HepG2 (cell line): ENCODE data around the gene SGK1. TPM values are rescaled to one million over a fixed set of nuclear protein-coding genes. Genes with fewer than 3 reads are reported as not detected.

Experiments
- AHDC1 ChIP-seq: sonication (generic); formaldehyde crosslinking; IDR thresholded peaks from 2 replicates; pipeline ENCODE4 v1.5.1; 2020; ENCODE audit warnings: mild to moderate bottlenecking, missing genetic modification reagents, borderline replicate concordance
- FOXA3 ChIP-seq: IDR thresholded peaks from 2 replicates; pipeline ENCODE4 v1.6.1; 2016; ENCODE audit warnings: missing genetic modification reagents, missing compliant biosample characterization
- NKX3-1 ChIP-seq: sonication (generic); formaldehyde crosslinking; IDR thresholded peaks from 2 replicates; pipeline ENCODE4 v1.5.0; 2020; ENCODE audit warnings: missing genetic modification reagents
- PHF8 ChIP-seq: sonication (generic); formaldehyde crosslinking; IDR thresholded peaks from 2 replicates; pipeline ENCODE4 v1.5.0; 2020; ENCODE audit warnings: missing genetic modification reagents
- ZNF512B ChIP-seq: sonication (generic); formaldehyde crosslinking; IDR thresholded peaks from 2 replicates; pipeline ENCODE4 v1.5.1; 2020; ENCODE audit warnings: missing genetic modification reagents, mild to moderate bottlenecking, borderline replicate concordance
- ZNF800 ChIP-seq: sonication (generic); formaldehyde crosslinking; IDR thresholded peaks from 2 replicates; pipeline ENCODE4 v1.4.0; 2020; ENCODE audit warnings: missing genetic modification reagents
- polyA plus RNA-seq, 8 experiments: library from polyadenylated mRNA; depleted of rRNA in 3 of 8; stranded (reverse) in 7 of 8; unstranded in 1 of 8; fragments of >200 nt; fragmentation: Illumina TruSeq in 4 of 8; extraction: Trizol in 4 of 8; gene quantifications; 2 replicates each; pipeline versions ENCODE4 v1.2.1 to v1.2.3, GENCODE V29; 2011 to 2016; ENCODE audit warnings: low read depth in 4 of 8, missing spikeins in 1 of 8, mixed read lengths in 1 of 8; ENCODE audit not compliant: insufficient read depth in 1 of 8
- total RNA-seq, 5 experiments: library from RNA; depleted of rRNA; stranded (reverse); fragments of >200 nt; fragmentation: Illumina TruSeq; extraction: Trizol; gene quantifications; 2 replicates each; pipeline ENCODE4 v1.2.3, GENCODE V29; 2016; ENCODE audit warnings: low read depth in 1 of 5
- TF ChIP-seq, protein P1 (sequence below): IDR thresholded peaks from 2 replicates; pipeline ENCODE4 v1.6.1; 2016; ENCODE audit warnings: low read depth

The SGK1 gene
- total and polyA plus RNA-seq, 2 of the 13 experiments (the other 11 are each of a cell fraction or from before 2014, with no cell fraction given): 56.1 to 56.2 TPM

DNA sequence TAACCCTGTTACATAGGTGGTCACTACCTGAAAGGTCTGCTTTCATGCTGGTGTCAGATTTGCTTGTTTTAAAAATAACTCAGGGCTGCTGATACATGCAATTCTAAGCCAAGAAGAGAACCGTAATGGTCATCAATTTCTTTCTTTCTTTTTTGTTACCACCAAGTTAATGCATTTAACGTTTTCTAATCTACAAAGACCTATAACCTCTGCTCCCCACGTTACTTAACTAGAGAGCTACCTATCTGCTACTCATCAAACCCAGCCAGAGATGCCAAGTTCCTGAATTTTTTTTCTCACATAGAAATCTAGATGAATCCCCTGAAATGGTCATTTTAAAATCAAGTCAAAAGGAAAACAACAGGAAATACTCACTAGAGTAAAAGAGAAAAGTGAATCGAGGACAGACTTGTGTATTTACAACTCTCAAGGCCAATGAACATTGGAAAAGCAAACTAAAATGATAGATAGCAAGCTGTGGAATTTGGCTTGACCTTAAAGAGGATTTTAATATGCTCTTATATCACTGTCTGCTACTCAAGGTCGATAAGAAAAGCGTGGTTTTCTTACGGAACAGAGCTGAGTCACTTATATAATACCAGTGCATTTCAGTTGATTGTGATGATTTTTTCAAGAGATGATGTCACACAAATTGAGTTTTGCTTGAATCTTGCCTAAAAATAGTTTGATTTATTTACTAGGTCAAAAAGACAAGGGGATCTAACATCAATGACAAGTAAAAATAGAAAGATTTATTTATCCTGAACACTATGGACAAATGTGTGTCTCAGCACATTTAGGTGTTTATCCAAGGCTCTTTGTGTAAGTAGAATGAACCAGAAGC, 67.9 kb downstream of the SGK1 start (continued):
- TF ChIP-seq AHDC1 (CRISPR knock-in tag) (peak; percentile 95), NKX3-1 (CRISPR knock-in tag) (peak; percentile 69; the same call in 1 of the 2 replicates), ZNF512B (CRISPR knock-in tag) (no peak), PHF8 (CRISPR knock-in tag) (no peak), ZNF800 (CRISPR knock-in tag) (0 out of 2 replicates have a peak, but pooled peaks have one; percentile 32), FOXA3 (peak; percentile 92)
- TF ChIP-seq, protein P1, sequence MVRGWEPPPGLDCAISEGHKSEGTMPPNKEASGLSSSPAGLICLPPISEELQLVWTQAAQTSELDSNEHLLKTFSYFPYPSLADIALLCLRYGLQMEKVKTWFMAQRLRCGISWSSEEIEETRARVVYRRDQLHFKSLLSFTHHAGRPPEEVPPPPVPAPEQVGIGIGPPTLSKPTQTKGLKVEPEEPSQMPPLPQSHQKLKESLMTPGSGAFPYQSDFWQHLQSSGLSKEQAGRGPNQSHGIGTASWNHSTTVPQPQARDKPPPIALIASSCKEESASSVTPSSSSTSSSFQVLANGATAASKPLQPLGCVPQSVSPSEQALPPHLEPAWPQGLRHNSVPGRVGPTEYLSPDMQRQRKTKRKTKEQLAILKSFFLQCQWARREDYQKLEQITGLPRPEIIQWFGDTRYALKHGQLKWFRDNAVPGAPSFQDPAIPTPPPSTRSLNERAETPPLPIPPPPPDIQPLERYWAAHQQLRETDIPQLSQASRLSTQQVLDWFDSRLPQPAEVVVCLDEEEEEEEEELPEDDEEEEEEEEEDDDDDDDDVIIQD (CRISPR knock-in tag): peak; percentile 88
